Activated CD4-positive, alpha-beta T cell treated with anti-CD3 and anti-CD28 coated beads, Interleukin-2, amount 10 ng/mL, durations not matched to agents 7 days and 5 days (primary cell): ENCODE measurements around the gene ACTC1. TPM values are rescaled to one million over a fixed set of nuclear protein-coding genes. Genes with fewer than 3 reads are reported as not detected.
"Not testable (repeated sequence)": the region's sequence is repeated elsewhere in the genome, so short reads cannot be mapped to it uniquely, and the experiment has no call there.

ENCODE experiments used
- CTCF ChIA-PET: fragments of 350-600 bp; sonication (Branson Sonifier 250); formaldehyde crosslinking; loops from one replicate; lab custom pipeline; 2021; ENCODE audit warnings: antibody characterized with exemption; lab: Charles Lee
- POLR2A ChIA-PET: fragments of 350-600 bp; sonication (Branson Sonifier 250); formaldehyde crosslinking; loops from one replicate; lab custom pipeline; 2021; ENCODE audit warnings: antibody characterized with exemption; lab: Charles Lee
- DNase-seq: peaks from one replicate; pipeline ENCODE4 v3.0.0-alpha.2; 2020
- H3K27ac Mint-ChIP-seq: one replicate; pipeline ENCODE4 v1.8.0; 2021; ENCODE audit warnings: mild to moderate bottlenecking, moderate library complexity, mixed read lengths
- H3K27me3 Mint-ChIP-seq: one replicate; pipeline ENCODE4 v1.8.0; 2021; ENCODE audit warnings: mixed read lengths
- H3K36me3 Mint-ChIP-seq: one replicate; pipeline ENCODE4 v1.8.0; 2021; ENCODE audit warnings: low read depth, mixed read lengths
- H3K4me1 Mint-ChIP-seq: one replicate; pipeline ENCODE4 v1.8.0; 2021; ENCODE audit warnings: mixed read lengths
- H3K4me3 Mint-ChIP-seq: one replicate; pipeline ENCODE4 v1.8.0; 2021; ENCODE audit warnings: mild to moderate bottlenecking, moderate library complexity, mixed read lengths
- H3K9me3 Mint-ChIP-seq: one replicate; pipeline ENCODE4 v1.8.0; 2021; ENCODE audit warnings: mixed read lengths
- total RNA-seq, 2 experiments: library from RNA; stranded (reverse); gene quantifications; one replicate each; pipeline ENCODE4 v1.2.3, GENCODE V29; 2021

The ACTC1 gene
- total RNA-seq, 2 experiments from 2014 or later = not detected

GRCh38 chr15:34810443-34811129 is 15.2 kb upstream of the ACTC1 start:
- no peak overlapping the region for H3K27ac Mint-ChIP-seq
- DNase-seq = no peak
- POLR2A ChIA-PET = no interaction called here
- peaks cover 28% of the 10 kb centered on the region for H3K27me3 Mint-ChIP-seq
- H3K4me1 Mint-ChIP-seq = no peaks in the 10 kb centered on the region
- CTCF ChIA-PET = no interaction called here
- no peaks in the 10 kb centered on the region for H3K9me3 Mint-ChIP-seq
- H3K36me3 Mint-ChIP-seq = no peaks in the 10 kb centered on the region
- H3K4me3 Mint-ChIP-seq = no peak overlapping the region

GRCh38 chr15:34809186-34809585 is 13.8 kb upstream of the ACTC1 start:
- Mint-ChIP-seq H3K9me3 (no peaks in the 10 kb centered on the region), H3K36me3 (no peaks in the 10 kb centered on the region), H3K4me3 (no peak overlapping the region), H3K4me1 (no peaks in the 10 kb centered on the region), H3K27ac (no peak overlapping the region), H3K27me3 (peaks cover 24% of the 10 kb centered on the region)
- POLR2A ChIA-PET = no interaction called here
- DNase-seq = no peak
- CTCF ChIA-PET = no interaction called here

- H3K4me1 Mint-ChIP-seq = no peaks in the 10 kb centered on the region
- POLR2A ChIA-PET = no interaction called here
Observed at GRCh38 chr15:34808016-34808415, 12.7 kb upstream of the ACTC1 start.

GRCh38 chr15:34807241-34807640 is 11.9 kb upstream of the ACTC1 start:
- H3K27ac Mint-ChIP-seq, H3K4me3 Mint-ChIP-seq, H3K9me3 Mint-ChIP-seq, CTCF ChIA-PET, POLR2A ChIA-PET, DNase-seq, H3K36me3 Mint-ChIP-seq, H3K4me1 Mint-ChIP-seq: not testable (repeated sequence)
- H3K27me3 Mint-ChIP-seq = peaks cover 23% of the 10 kb centered on the region

More at GRCh38 chr15:34808016-34808415, 12.7 kb upstream of the ACTC1 start:
- no peaks in the 10 kb centered on the region for H3K9me3 Mint-ChIP-seq
- CTCF ChIA-PET = no interaction called here
- no peaks in the 10 kb centered on the region for H3K36me3 Mint-ChIP-seq
- no peak for DNase-seq
- H3K4me3 Mint-ChIP-seq = no peak overlapping the region
- no peak overlapping the region for H3K27ac Mint-ChIP-seq
- peaks cover 25% of the 10 kb centered on the region for H3K27me3 Mint-ChIP-seq

- Mint-ChIP-seq H3K27me3 (peaks cover 20% of the 10 kb centered on the region), H3K27ac (no peak overlapping the region), H3K36me3 (no peaks in the 10 kb centered on the region), H3K4me3 (no peak overlapping the region), H3K4me1 (no peaks in the 10 kb centered on the region), H3K9me3 (no peaks in the 10 kb centered on the region)
- CTCF ChIA-PET = no interaction called here
- DNase-seq = no peak
- POLR2A ChIA-PET = no interaction called here
Observed at GRCh38 chr15:34804776-34805175, 9.4 kb upstream of the ACTC1 start.

GRCh38 chr15:34804113-34804512 is 8.8 kb upstream of the ACTC1 start:
- ChIA-PET CTCF (no interaction called here), POLR2A (no interaction called here)
- Mint-ChIP-seq H3K36me3 (no peaks in the 10 kb centered on the region), H3K27ac (no peak overlapping the region), H3K4me1 (no peaks in the 10 kb centered on the region), H3K27me3 (peaks cover 20% of the 10 kb centered on the region), H3K9me3 (no peaks in the 10 kb centered on the region), H3K4me3 (no peak overlapping the region)
- no peak for DNase-seq

GRCh38 chr15:34802803-34803750 is 7.7 kb upstream of the ACTC1 start:
- Mint-ChIP-seq H3K27me3 (peaks cover 20% of the 10 kb centered on the region), H3K27ac (no peak overlapping the region), H3K9me3 (no peaks in the 10 kb centered on the region), H3K4me1 (no peaks in the 10 kb centered on the region), H3K36me3 (no peaks in the 10 kb centered on the region), H3K4me3 (no peak overlapping the region)
- ChIA-PET POLR2A (no interaction called here), CTCF (interaction anchor here (0.5 to 1.2 kb wide), 2 partner anchors 116 to 720 kb away, joined by 3 read pairs; no protein-coding TSS in a partner anchor)
- DNase-seq = no peak

- H3K4me1 Mint-ChIP-seq = no peaks in the 10 kb centered on the region
- no peak overlapping the region for H3K4me3 Mint-ChIP-seq
- H3K36me3 Mint-ChIP-seq = no peaks in the 10 kb centered on the region
- no peak for DNase-seq
- H3K27ac Mint-ChIP-seq = no peak overlapping the region
- H3K9me3 Mint-ChIP-seq = no peaks in the 10 kb centered on the region
- peaks cover 24% of the 10 kb centered on the region for H3K27me3 Mint-ChIP-seq
- ChIA-PET POLR2A (interaction anchor here (0.6 kb wide), 1 partner anchor 10 kb away, joined by 4 read pairs; no protein-coding TSS in a partner anchor), CTCF (interaction anchor here (0.5 to 1.2 kb wide), 2 partner anchors 116 to 721 kb away, joined by 3 read pairs; no protein-coding TSS in a partner anchor)
Observed at GRCh38 chr15:34802371-34802770, 7.0 kb upstream of the ACTC1 start.

- Mint-ChIP-seq H3K27ac (no peak overlapping the region), H3K4me3 (no peak overlapping the region), H3K36me3 (no peaks in the 10 kb centered on the region), H3K4me1 (no peaks in the 10 kb centered on the region), H3K9me3 (no peaks in the 10 kb centered on the region), H3K27me3 (peaks cover 42% of the 10 kb centered on the region)
- POLR2A ChIA-PET = no interaction called here
- no peak for DNase-seq
- CTCF ChIA-PET = no interaction called here
Observed at GRCh38 chr15:34799149-34800101, 4.1 kb upstream of the ACTC1 start.

GRCh38 chr15:34796847-34797435 is 1.6 kb upstream of the ACTC1 start:
- no peak for DNase-seq
- Mint-ChIP-seq H3K4me3 (no peak overlapping the region), H3K36me3 (no peaks in the 10 kb centered on the region), H3K4me1 (no peaks in the 10 kb centered on the region), H3K27me3 (peaks cover 53% of the 10 kb centered on the region), H3K9me3 (no peaks in the 10 kb centered on the region), H3K27ac (no peak overlapping the region)
- CTCF ChIA-PET = no interaction called here
- POLR2A ChIA-PET = no interaction called here

GRCh38 chr15:34794590-34795206 is 651 bp downstream of the ACTC1 start:
- Mint-ChIP-seq H3K4me3 (no peak overlapping the region), H3K36me3 (no peaks in the 10 kb centered on the region), H3K9me3 (no peaks in the 10 kb centered on the region), H3K27ac (no peak overlapping the region), H3K4me1 (no peaks in the 10 kb centered on the region), H3K27me3 (peaks cover 66% of the 10 kb centered on the region)
- CTCF ChIA-PET = no interaction called here
- POLR2A ChIA-PET = no interaction called here
- no peak for DNase-seq

GRCh38 chr15:34793901-34794300 is 1.4 kb downstream of the ACTC1 start:
- Mint-ChIP-seq H3K9me3 (no peaks in the 10 kb centered on the region), H3K4me1 (no peaks in the 10 kb centered on the region), H3K27ac (no peak overlapping the region), H3K27me3 (peaks cover 70% of the 10 kb centered on the region), H3K36me3 (no peaks in the 10 kb centered on the region), H3K4me3 (no peak overlapping the region)
- no peak for DNase-seq
- ChIA-PET CTCF (no interaction called here), POLR2A (no interaction called here)
